ENCODE measurements around the gene TRIM33.

- TF ChIP-seq, protein P1, sequence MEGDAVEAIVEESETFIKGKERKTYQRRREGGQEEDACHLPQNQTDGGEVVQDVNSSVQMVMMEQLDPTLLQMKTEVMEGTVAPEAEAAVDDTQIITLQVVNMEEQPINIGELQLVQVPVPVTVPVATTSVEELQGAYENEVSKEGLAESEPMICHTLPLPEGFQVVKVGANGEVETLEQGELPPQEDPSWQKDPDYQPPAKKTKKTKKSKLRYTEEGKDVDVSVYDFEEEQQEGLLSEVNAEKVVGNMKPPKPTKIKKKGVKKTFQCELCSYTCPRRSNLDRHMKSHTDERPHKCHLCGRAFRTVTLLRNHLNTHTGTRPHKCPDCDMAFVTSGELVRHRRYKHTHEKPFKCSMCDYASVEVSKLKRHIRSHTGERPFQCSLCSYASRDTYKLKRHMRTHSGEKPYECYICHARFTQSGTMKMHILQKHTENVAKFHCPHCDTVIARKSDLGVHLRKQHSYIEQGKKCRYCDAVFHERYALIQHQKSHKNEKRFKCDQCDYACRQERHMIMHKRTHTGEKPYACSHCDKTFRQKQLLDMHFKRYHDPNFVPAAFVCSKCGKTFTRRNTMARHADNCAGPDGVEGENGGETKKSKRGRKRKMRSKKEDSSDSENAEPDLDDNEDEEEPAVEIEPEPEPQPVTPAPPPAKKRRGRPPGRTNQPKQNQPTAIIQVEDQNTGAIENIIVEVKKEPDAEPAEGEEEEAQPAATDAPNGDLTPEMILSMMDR (conservative IDR thresholded peaks at IDR 0.05; ENCODE audit: low read depth in 2 of 2): no peak
- TF ChIP-seq REST (IDR thresholded peaks at IDR 0.05; ENCODE audit: unreplicated experiment) (no peak), POLR2AphosphoS5 (IDR thresholded peaks at IDR 0.05; ENCODE audit: low read depth) (no peak)
Measured at GRCh38 chr1:114455102-114455785, 55.8 kb downstream of the TRIM33 start.

All from GM23338 (cell line).